HG03571 (cell line): ENCODE results near the gene DIP2C.

Experiments used
- ATAC-seq: cut with Tn5 transposase; IDR thresholded peaks from one replicate; pipeline ENCODE4 v1.9.1; 2021; ENCODE audit not compliant: unreplicated experiment

Gene DIP2C, protein sequence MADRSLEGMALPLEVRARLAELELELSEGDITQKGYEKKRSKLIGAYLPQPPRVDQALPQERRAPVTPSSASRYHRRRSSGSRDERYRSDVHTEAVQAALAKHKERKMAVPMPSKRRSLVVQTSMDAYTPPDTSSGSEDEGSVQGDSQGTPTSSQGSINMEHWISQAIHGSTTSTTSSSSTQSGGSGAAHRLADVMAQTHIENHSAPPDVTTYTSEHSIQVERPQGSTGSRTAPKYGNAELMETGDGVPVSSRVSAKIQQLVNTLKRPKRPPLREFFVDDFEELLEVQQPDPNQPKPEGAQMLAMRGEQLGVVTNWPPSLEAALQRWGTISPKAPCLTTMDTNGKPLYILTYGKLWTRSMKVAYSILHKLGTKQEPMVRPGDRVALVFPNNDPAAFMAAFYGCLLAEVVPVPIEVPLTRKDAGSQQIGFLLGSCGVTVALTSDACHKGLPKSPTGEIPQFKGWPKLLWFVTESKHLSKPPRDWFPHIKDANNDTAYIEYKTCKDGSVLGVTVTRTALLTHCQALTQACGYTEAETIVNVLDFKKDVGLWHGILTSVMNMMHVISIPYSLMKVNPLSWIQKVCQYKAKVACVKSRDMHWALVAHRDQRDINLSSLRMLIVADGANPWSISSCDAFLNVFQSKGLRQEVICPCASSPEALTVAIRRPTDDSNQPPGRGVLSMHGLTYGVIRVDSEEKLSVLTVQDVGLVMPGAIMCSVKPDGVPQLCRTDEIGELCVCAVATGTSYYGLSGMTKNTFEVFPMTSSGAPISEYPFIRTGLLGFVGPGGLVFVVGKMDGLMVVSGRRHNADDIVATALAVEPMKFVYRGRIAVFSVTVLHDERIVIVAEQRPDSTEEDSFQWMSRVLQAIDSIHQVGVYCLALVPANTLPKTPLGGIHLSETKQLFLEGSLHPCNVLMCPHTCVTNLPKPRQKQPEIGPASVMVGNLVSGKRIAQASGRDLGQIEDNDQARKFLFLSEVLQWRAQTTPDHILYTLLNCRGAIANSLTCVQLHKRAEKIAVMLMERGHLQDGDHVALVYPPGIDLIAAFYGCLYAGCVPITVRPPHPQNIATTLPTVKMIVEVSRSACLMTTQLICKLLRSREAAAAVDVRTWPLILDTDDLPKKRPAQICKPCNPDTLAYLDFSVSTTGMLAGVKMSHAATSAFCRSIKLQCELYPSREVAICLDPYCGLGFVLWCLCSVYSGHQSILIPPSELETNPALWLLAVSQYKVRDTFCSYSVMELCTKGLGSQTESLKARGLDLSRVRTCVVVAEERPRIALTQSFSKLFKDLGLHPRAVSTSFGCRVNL (N-terminal part only)

DNA sequence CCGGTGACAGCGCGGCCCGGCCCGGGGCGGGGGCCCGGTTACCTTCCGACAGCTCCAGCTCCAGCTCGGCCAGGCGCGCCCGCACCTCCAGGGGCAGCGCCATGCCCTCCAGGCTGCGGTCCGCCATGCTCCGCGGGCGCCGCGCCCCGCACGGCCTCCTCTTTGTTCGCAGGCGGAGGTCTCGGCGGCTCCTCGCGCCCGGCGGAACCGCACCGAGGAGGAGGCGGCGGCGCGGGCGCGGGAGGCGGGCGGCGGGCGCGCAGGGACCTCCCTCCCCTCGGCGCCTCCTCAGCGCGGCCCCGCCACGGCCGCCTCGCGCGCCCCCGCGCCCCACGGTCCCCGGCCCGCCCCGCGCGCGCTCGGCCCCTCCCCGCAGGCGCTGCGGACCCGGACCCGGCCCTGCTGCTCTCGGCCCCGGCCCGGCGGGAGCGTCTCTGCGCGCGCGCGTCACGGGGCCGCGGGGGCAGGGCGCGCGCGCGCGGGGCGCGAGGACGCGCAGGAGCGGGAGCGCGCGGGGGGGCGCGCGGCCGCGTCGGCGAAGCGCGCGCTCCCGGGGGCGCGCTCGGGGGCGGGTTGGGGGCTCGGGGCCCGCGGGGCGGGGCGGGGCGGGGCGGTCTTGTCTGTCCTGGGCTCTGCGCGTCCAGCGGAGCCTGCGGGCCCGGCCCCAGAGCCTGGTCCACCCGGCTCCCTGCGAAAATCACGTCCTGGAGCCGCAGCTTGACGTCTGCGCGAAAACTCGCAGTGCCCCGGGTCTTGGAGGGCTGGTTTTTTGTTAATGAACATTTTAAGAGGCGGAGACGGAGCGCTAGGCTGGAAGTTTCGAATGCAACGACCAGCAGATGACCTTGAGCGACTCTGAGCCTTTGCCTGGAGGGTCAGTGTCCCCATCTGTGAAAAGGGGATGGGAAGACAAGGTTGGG is at the start of gene DIP2C:
Gene DIP2C, minus strand, starts transcription at position 217 of the 920 bp plus-strand sequence. Its CDS starts 90 bp downstream, at position 127.
- ATAC-seq: no peak

DNA sequence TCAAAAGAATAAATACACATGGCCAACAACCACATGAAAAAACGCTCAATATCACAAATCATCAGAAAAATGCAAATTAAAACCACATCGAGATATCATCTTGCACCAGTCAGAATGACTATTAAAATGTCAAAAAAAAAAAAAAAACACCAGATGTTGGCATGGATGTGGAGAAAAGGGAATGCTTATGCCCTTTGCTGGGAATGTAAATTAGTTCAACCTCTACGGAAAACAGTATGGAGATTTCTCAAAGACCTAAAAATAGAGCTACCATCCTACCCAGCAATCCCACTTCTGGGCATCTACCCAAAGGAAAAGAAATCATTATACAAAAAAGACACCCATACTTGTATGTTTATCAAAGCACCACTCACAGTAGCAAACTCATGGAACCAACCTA is 45.0 kb upstream of the DIP2C start:
- ATAC-seq: no peak

DNA sequence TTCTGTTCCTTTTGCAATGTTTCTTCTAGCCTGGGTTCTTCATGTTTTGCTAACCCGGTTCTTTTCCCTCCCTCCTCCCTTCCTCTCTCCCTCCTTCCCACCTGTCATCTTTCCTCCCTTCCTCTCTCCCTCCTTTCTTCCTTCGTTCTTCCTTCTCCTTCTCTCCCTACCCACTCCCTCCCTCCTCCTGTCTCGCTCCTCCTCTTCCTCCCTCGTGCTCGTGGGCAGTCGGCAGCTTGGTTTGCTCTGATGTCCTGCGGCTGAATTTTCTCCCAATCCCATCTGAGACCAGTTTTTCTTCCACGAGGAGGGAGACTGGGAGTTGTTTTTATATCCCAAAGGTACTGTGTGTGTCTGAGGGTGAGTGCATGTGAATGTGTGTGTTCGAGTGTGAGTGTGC is 43.6 kb upstream of the DIP2C start:
- no peak for ATAC-seq

DNA sequence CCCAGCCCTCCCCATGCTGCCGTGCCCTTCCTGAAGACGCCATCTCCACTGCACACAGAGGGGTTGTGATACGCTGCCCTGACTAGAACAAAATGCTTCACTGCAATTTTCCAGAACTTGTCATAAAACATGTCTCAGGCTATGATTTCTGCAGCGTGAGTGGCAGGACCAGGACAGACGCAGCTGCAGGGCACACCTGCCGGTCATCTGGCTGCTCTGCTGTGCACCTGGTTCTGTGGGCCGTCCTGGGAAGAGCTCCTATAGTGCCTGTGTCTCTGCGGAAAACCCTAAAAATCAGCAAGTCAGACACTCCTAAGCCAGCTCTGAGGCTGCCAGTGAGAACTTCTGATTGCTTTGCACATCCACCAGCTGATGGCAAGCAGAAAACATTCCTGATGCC is 39.7 kb upstream of the DIP2C start:
- no peak for ATAC-seq

DNA sequence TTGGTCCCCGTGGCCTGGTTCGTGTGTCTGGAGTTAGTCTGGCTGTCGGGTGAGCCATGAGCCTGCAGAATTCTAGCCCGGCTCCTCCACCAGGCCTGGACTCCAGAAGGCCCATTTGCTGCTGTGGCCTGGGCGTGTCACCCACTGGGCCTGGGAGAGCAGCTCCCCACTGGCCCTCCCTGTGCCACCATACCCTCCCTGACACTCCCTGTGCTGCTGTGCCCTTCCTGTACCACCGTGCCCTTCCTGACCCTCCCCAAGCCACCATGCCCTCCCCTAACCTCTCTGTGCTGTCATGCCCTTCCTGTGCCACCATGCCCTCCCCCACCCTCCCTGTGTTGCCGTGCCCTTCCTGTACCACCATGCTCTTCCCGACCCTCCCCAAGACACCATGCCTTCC is 39.1 kb upstream of the DIP2C start:
- no peak for ATAC-seq

DNA sequence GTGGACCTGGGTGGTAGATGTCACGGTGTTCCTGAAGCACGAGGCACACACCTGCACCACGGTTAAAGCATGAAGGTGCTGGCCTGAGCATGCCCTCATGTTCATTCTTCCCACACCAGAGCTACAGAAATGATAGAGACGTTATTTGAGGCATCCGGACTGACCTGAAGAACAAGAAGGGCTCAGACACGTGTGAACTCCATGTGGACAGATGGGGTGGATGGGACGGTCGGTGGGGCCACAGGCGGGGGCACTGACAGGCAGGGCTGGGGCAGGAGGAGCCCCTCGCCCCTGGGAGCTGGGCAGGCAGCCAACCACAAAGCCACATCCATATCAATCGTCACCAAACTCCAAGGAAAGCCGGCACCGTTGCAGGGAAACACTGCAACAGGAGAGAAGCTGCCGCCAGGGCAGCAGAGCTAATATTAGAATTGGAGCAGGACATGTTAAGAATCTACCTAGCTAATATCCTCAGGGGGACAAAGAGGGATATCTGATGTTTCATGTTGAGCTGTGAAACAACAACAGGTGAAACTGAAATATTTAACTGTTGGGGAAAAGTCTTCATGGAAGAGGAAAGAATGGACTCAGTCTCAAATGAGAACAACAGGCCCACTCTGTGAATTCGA is 37.8 kb upstream of the DIP2C start:
- no peak for ATAC-seq

DNA sequence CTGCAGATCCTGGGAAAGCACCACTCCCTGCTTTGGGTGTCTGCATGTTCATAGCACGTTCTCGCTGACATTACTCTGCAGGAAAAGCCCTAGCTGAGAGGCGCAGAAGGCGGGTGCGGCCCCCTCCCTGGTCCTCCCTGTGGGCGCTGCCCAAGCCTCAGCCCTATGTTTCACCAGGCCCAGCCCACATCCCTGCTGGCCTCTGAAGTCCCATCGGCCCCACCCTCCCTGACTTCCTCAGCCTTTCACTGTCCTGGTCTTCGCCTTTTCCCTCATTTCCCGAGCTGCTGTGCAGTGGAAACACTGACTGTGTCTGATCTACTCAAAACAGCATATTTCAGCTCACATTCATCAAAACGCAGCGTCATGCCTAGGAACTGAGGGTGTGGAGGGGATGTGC is 36.3 kb upstream of the DIP2C start:
- no peak for ATAC-seq

DNA sequence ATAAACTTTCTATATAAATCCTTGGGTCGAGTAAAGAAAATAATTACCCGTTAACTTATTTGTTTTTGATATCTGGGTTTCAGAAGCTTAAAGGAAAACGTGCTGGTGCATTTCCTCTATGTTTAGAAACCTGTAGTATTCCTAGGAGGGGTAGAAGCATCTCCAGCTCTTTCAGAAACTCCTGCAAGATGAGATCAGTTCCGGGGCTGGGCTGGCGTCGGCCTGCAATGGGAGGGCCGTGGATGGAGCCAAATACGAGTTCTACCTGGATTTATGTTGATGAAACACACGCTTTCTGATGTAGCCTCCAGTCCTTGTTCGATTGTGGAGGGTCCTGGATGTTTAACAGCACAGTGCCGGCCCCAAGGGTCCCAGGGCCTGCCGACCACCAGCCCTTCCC is 35.8 kb upstream of the DIP2C start:
- no peak for ATAC-seq

DNA sequence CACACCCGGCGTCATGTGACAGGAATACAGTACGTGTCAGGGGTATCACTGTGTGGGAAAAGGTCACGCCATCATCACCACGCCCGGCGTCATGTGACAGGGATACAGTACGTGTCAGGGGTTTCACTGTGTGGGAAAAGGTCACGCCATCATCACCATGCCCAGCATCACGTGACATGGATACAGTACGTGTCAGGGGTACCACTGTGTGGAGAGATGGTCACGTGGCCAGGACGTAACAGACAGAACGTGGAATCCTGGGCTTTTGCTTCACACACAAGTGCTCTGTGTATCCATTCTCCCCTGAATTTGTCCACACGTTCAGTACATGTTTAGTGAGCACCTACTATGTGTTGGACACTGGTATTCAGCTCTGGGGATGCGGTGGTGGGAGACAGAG is 34.5 kb upstream of the DIP2C start:
- no peak for ATAC-seq

DNA sequence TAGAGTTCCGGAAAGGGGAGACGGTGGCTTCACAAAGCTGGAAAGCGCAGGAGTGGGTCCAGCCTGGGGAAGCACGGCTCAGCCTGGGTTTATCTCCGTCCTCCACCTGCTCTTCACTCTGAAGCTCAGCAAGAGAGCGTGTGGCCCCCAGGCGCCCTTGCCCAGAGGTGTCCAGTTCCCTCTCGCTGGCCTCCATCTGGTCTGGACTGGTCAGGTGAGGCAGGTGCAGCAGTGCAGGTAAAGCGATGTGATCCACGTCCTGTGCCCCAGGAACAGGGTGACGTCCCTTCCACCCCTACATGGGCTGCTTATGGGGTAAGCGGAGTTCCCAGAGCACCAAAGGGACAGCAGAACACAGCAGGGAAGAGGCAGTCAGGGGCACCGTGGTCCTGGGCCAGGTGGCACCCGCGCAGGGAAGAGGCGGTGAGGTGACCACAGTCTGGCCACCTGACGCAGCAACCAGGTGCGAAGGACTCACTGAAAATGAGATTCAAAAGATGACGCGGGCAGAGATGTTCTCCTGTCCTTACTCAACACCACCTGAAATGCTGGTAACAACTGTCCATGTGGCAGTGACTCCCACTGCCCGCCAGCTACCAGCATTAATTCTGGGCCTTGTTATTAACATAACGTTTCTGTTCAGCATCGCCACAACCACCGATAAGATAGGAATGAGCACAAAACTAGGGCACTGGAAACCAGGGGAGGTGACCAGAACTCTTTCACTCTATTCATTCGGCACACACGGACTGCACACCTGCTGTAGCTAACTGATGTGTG is 33.0 kb upstream of the DIP2C start:
- ATAC-seq: no peak

DNA sequence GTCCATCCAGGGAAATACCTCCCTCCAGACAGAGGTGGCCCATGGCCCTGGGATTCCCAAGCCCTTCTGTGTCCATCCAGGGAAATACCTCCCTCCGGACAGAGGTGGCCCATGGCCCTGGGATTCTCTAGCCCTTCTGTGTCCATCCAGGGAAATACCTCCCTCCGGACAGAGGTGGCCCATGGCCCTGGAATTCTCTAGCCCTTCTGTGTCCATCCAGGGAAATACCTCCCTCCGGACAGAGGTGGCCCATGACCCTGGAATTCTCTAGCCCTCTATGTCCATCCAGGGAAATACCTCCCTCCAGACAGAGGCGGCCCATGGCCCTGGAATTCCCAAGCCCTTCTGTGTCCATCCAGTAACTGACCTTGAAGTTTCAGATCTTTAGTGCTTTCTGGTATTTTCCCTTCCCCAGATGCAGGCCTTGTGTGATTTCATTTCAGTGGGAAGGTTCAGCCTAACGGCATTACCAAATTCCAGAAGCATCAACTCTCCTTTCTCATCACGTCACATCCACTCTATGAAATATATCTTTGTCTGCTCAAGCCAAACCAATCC is 28.8 kb upstream of the DIP2C start:
- no peak for ATAC-seq

DNA sequence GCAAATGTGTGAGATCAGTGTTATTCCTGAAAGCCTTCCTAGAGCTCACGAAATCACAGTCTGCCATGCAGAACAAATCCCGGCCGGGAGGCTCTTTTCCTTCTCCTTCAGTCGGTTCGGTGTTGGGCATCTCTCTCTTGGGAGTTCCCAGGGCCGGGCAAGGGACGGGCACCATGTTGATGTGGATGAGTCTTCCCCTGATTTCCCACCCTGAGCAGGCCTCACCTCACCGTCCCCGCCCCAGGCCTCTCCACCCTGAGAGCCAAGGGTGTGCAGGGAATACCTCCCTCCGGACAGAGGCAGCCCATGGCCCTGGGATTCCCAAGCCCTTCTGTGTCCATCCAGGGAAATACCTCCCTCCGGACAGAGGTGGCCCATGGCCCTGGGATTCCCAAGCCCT is 28.0 kb upstream of the DIP2C start:
- ATAC-seq: no peak

DNA sequence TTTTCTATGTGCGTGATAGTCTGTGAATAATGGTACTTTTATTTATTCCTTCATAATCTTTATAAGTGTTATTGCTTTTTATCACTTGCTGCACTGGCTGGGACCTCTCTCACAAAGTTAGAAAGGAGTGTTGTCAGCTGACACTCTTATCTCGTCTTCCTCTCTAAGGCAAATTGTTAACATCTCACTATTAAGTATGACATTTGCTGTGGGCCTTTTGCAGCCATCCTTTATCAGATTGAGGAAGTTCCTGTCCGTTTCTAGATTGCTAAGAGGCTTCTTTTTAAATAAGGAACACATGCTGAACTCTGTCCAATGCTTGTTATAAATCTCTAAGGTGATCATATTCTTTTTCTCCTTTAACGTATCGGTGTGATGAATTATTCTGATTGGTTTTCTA is 27.4 kb upstream of the DIP2C start:
- no peak for ATAC-seq

DNA sequence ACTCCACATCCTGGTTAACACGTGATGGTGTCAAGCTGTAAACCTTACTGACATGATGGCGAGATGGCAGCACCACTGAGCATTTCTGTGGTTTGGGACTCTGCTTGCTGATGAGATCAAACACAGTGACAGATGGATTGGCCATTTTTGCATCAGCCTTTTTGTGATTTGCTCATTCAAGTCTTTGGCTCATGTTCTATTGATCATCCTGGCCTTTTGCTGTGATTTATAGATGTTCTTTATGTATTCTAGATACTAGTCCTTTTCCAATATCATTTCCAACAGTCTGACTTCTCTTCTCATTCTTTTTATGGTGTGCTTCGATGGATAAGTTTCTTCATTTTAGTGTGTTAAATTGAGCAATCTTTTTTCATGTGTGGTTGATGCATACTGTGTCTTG is 24.7 kb upstream of the DIP2C start:
- no peak for ATAC-seq

DNA sequence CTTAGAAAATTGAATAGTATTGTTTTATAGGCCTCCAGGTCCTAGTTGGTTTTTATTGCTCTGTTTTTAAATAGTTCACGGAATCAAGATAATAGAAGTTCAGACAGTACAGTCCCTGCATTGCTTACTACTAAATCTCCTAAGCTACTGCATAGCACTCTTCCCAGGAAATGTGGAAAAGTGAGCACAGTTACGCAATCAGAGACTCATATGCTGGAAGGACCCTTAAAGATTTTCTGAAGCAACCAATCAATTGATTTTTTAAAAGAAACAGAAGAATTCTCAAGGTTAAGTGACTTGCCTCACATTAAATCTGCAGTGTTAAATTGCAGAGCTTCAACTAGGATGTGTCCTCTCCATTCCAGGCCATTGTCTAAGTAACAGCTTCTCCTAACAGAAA is 23.1 kb upstream of the DIP2C start:
- ATAC-seq: no peak

DNA sequence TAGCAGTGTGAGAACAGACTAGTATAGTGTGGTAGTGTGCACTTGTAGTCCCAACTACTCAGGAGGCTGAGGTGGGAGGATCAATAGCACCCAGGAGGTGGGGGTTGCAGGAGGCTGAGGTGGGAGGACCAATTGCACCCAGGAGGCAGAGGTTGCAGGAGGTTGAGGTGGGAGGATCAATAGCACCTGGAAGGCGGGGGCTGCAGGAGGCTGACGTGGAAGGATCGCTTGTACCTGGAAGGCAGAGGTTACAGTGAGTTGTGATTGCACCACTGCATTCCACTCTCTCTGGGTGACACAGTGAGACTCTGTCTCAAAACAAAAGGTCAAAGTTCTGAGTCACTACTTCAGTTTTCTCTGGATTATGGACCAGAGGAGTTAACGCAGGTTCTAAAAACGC is 22.6 kb upstream of the DIP2C start:
- ATAC-seq: no peak

DNA sequence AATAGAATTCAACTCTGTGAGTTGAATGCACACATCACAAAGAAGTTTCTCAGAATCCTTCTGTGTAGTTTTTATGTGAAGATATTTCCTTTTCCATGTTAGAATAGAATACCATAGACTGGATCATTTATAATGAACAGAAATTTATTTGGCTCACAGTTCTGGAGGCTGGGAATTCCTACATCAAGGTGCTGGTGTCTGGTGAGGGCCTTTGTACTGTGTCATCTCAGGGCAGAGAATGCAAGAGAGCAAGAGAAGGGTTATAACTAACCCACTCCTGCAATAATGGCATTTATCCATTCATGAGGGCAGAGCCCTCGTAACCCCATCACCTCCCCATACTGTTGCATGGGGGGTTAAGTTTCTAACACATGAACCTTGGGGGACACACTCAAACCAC is 18.4 kb upstream of the DIP2C start:
- ATAC-seq: no peak

DNA sequence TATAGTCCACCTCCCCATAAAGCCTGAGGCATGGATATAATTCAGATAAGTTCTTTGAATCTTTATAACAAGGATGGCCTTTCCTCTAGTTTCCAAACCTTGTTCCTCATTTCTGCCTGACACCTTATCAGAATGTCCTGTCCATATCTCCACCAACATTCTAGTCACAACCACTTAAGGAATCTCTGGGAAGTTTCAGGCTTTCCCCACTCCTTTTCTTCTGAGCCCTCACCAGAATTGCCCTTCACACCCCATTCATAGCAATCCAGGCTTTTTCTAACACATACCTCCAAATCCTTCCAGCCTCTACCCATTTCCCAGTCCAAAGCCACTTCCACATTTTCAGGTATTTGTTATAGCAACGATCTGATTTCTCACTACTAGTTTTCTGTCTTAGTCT is 18.0 kb upstream of the DIP2C start:
- no peak for ATAC-seq

DNA sequence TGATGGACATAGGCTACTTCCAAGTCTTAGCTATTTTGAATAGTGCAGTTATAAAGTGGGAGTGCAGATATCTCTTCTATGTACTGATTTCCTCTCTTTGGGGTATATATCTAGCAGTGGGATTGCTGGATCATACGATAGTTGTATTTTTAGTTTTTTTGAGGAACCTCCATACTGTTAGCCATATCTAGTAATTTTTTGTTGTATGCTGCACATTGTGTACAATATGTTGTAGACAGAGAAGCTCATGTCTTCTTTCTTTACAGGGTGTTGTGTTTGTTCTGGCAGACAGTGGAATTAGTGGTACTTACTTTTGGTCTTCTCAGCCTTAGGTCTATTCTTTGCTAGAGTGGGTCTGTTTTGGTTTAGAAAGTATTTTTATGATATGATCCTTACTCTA is 13.7 kb upstream of the DIP2C start:
- no peak for ATAC-seq
